GM19372 (cell line): ENCODE data around the gene DNTT.

Source experiments
- ATAC-seq: cut with Tn5 transposase; IDR thresholded peaks from one replicate; pipeline ENCODE4 v1.9.1; 2021; ENCODE audit warnings: mild to moderate bottlenecking, low read depth, moderate library complexity; ENCODE audit not compliant: unreplicated experiment

DNTT gene

DNA sequence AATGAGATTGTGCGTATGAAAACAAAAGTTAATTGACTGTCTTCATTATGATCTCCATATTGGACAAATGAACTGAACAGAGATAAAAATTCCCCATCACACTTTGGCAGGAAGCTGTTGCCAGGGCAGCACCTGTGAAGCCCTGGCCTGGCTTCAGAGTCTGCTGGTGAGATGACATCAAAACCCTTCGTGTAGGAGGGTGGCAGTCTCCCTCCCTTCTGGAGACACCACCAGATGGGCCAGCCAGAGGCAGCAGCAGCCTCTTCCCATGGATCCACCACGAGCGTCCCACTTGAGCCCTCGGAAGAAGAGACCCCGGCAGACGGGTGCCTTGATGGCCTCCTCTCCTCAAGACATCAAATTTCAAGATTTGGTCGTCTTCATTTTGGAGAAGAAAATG, at the start of gene DNTT:
DNTT (plus strand) TSS at position 205 of the 400 bp plus-strand sequence; CDS start at position 269, 64 bp downstream.
- ATAC-seq = no peak

GRCh38 chr10:96254976-96255375, 49.3 kb upstream of the DNTT start:
- ATAC-seq = no peak

- no peak for ATAC-seq
Measured at GRCh38 chr10:96255549-96256333, 48.5 kb upstream of the DNTT start.

DNA sequence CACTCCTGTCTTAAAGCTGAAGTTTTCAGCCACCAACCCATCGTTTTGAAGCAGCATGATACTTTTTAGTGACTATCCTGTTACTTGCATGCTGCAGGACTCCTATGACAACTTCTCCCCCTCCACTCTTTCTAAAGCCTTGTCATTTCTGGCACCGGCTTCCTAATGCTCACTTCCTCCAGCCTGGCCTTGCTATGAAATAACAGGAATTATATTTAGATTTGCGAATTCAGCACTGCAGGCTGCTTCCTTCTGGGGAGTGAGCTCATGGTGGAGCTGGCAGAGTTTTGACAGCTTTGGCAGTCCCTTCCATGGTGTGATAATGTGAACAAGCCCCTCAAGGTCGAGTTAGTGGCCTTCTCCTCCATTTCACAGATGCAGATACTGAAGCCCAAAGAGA, 46.3 kb upstream of the DNTT start:
- ATAC-seq = no peak

- ATAC-seq = no peak
Measured at GRCh38 chr10:96259150-96259549, 45.1 kb upstream of the DNTT start.

DNA sequence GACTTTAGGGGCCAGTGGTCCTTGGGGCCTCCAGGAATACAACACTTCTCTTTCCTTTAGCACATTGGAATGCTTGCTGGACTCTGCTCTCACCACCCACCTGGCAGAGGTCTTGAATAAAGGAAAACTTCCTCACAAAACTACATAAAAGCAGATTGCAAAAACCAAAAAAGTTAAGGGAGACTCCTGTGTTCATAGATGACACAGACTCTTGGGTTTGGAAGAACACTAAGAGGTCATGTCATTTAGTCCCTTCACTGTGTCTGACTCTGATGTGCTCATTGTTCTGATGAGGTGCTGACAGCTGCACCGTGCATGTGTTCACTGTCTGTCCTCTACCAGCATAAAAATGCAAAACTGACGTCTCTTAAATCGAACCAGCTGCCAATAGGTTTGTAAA, 44.2 kb upstream of the DNTT start:
- ATAC-seq = no peak

GRCh38 chr10:96261132-96261531, 43.1 kb upstream of the DNTT start:
- ATAC-seq = no peak

DNA sequence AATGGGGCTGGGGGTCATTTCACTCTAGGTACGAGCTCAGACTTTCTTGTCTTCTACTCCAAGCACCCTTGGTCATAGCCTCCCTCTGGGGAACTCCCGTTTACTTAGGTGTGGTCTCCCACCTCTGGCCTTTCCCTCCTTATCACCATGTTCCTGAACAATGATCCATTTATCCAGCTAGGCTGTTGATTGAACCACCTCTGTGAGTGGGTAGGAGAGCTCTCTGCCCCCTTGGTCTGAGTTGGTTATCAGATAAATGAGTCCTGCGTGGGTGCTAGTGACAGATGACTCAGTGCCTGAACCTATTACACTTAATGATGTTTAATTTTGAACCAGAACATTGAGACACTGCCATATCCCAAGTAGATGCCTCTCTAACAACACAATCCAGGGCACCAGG, 42.3 kb upstream of the DNTT start:
- ATAC-seq = no peak

DNA sequence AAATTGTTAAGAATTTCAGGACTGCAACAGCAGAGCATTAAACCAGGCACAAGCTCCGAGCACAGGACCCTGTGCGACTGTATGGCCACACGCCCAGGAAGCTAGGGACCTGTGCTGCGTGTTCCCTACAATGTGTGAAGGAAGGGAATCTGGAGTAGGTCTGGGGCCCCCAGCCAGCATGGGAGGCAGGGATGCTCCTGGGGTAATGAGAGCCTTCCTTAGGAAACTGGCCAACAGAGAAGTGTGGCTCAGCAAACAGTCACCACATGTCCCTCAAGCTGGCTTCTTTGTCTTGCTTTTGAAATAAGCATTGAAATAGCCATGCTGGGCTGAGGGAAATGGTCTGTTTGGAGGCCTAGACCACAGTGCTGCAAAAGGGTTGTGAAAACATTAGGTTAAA, 41.1 kb upstream of the DNTT start:
- no peak for ATAC-seq

DNA sequence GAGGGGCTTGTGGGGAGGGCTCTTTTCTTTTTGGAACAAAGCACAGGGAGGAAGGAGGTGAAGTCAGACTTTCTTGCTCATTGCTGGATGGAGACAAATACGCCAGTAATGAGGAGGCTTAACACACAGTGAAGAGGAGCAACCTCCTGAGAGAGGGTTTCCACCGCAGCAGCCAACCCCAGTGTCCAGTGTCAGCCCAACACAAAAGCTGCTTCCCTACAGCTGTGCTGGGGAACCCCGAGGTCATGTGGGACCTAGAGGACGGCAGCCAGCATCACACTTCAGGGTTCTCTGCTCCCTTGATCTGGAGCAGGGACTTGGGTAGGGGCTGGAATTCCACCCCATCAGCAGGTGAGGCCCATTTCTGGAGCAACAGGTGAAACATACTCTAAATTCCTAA, 40.6 kb upstream of the DNTT start:
- ATAC-seq = peak; percentile 47

DNA sequence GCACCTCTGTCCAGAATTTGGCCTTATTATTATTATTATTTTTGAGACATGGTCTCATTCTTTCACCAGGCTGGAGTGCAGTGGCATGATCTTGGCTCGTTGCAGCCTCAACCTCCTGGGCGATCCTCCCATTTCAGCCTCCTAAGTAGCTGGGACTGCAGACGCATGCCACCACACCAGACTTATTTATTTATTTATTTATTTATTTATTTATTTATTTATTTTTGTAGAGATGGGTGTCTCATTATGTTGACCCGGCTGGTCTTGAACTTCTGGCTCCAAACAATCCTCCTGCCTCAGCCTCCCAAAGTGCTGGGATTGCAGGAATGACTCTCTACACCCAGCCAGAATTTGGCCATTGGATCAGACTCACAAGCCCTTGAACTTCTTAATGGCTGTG, 39.3 kb upstream of the DNTT start:
- no peak for ATAC-seq

DNA sequence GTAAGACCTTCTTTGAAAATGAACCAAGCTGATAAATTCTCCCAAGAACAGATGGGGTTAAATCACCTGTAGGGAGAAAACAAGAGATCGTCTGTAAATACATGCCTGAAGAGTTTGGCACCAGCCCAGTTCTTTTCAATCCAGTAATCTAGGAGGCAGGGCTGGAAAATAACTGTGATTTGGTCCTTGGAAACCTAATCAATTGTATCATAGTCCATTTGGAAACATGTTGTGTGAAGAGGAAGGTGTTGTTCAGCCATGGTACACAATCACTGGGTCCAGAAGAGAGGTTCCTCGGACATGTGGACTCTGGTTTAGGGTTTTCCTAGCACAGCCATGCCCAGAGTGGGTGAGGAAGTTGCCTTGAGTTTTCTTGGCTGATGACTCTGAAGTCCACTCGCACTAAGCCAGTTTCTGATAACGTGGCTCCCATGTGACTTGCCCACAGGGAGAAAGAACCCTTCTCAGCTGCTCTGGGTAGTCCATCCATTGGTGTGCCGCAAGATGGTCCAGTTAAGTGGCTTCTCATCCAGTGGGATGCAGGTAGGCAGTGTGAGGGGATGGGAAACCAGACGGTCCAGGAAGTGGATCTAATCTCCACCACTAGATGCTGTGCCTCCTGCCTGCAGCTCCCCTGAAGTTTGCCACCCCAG, 38.0 kb upstream of the DNTT start:
- no peak for ATAC-seq

GRCh38 chr10:96267234-96267705, 37.0 kb upstream of the DNTT start:
- ATAC-seq = no peak

GRCh38 chr10:96268341-96268909, 35.8 kb upstream of the DNTT start:
- ATAC-seq = no peak

DNA sequence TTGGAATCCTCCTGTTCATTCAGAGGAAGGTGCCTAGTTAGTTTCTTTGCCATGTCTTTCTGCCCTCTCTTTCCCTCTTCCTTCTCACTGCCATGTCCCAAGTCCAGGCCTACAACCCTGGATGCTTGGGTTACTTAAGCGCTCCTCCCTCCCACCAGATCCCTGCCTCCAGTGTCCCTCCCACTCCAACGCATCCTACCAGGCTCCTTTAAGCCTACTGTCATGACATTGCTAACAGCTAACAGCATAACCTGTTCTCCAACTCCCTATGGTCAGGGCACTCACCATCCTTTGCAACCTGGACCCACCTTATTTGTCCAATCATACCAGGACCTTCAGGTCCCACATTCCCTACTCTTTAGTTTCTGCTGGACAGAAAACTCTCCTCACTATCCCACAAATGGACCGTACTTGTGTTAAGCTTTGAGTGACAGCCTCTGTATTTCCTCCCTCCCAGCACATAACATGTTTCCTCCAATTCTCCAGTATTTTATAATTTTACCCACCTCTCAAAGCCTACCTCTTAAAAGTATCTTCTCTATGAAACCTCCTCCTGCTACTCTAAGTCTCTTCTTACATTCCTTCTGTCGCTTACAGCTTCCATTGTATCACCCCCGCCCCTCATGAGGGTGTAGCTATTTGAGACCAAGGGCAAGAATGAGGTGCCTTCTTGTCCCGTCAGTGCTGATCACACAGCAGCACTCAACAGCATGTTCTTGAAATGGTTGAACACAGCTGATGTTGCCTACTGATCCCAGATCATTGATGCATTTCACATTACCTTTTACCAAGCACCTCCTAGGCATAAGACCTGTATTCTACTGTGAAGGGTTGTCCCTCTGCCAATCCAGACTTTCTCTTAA, 34.6 kb upstream of the DNTT start:
- no peak for ATAC-seq

DNA sequence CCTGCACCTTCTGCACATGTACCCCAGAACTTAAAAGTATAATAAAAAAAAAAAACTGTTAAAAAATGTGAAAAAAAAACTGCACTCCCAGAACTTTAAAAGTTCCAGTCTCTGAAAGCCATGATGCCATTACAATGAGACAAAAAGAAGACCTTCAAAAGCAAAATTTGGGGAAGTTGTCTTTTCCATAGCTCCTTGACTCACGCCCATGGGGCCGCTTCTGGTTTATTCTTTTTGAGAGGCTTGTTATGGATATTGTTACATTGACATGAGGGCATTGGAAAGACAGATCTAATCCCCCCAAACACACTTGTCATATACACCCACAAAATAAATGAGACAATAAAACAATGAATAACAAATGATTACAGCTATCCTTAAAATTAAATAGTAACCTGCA, 33.7 kb upstream of the DNTT start:
- ATAC-seq = no peak

- peak; percentile 63 for ATAC-seq
Measured at GRCh38 chr10:96271016-96271815, 33.0 kb upstream of the DNTT start, which contains the start of gene BLNK. TSS of gene BLNK (minus strand) at chr10:96271569. CDS start at chr10:96271398, 171 bp downstream.

DNA sequence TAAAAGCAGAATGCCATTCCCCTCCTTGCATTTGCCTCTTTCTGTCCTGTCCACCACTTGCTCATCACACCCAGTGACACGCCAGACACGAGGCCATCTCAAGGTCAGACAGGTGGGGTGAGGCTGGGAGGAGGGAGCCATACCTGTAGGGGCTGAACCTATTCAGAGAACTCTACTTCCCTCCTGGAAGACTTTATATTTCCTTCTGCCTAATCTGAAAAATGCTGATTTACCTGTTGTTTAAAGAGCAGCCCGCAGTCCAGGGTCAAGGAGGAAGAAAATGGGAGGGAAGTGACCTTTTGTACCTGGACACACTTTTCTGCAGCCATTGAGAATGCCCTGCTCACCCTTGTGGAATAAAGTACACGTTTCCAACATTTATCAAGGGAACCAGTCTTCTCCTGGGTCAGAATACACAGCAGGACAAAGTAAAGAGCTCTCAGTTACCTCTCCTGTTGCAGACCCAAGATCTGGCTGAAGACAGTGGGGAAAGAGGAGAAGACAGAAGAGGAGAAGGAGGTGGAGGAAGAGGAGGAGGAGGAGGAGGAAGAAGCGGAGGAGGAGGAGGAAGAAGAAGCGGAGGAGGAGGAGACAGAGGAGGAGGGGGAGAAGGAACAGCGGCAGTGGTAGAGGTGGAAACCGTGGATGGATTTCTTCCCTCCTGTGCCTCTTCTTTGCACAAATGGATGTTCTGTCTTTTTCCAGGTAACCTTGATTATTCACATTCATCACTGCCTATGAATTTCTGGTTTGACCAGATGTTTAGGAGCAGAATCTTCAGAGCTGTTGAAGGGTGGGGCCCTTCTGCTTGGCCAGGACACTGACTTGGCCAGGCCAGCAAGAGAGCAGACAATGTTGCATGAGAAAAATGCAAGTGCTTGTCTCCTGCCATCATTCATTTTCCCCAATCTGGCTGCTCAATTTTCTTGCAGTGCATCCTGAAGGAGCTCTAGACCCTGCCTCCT, 31.6 kb upstream of the DNTT start:
- no peak for ATAC-seq
